HG03520 (cell line): ENCODE data around the gene RDH13.
A peak's percentile ranks its signal among the peaks of the same experiment; 100 is the strongest.
"Not testable (repeated sequence)": the region's sequence is repeated elsewhere in the genome, so short reads cannot be mapped to it uniquely, and the experiment has no call there.

Experiments
- ATAC-seq: cut with Tn5 transposase; IDR thresholded peaks from one replicate; pipeline ENCODE4 v1.9.1; 2021; ENCODE audit warnings: mild to moderate bottlenecking, moderate library complexity; ENCODE audit not compliant: unreplicated experiment

RDH13 gene, protein sequence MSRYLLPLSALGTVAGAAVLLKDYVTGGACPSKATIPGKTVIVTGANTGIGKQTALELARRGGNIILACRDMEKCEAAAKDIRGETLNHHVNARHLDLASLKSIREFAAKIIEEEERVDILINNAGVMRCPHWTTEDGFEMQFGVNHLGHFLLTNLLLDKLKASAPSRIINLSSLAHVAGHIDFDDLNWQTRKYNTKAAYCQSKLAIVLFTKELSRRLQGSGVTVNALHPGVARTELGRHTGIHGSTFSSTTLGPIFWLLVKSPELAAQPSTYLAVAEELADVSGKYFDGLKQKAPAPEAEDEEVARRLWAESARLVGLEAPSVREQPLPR

GRCh38 chr19:55062735-55063491, at the start of gene RDH13:
Gene RDH13, minus strand, starts transcription at chr19:55063148. Its CDS starts 116 bp downstream, at chr19:55063032.
- ATAC-seq: peak; percentile 86

GRCh38 chr19:55112246-55112776, 49.4 kb upstream of the RDH13 start:
- ATAC-seq: no peak

DNA sequence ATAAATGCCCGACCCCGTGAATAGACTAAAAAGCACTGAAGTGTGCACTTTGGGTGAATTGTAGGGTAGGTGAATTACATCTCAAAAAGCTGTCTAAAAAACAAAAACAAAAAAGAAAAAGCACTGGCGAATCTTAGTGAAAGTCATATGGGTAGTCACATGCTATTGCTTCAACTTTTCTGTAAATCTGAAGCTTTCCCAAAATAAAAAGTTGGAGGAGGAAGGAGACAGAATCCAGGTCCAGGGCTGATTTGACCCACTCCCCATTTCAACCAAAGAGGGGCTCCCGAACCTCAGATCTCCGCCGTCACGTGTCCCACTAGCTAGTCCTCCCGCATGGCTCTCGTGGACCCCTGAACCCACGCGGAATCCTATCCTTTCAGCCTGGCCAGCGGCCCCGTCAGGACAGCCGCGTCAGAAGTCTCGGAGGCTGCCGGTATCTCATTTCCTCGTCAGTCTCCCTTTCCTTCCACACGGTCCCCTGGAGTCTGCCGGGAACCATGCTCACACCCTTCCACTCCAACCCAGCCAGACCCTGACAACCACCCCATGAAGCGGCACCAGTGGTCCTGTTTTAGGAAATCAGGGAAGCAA, 48.4 kb upstream of the RDH13 start:
- ATAC-seq: no peak

GRCh38 chr19:55109527-55110291, 46.8 kb upstream of the RDH13 start:
- no peak for ATAC-seq

GRCh38 chr19:55107252-55107651, 44.3 kb upstream of the RDH13 start:
- not testable (repeated sequence) for ATAC-seq

DNA sequence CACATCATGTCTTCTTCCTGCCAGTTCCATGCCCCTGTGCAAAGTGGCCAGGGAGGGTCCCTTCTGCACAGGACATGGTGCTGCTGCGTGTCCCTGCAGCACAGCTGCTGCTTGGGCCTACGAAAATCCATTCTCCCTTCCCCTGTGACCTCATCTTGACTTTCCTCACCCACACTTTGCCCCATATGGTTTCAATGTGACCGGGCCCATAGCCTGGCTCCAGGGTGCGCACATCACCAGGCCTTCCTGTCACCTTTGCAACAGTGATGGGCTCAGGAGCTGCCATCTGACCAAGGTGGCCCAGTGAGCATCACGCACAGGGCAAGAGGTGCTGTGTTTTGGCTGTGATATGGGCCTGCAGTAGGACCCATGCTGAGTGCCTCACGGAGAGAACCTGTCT, 43.6 kb upstream of the RDH13 start:
- no peak for ATAC-seq

- ATAC-seq: no peak
Measured at GRCh38 chr19:55105237-55105636, 42.3 kb upstream of the RDH13 start.

GRCh38 chr19:55103190-55103589, 40.2 kb upstream of the RDH13 start:
- no peak for ATAC-seq

DNA sequence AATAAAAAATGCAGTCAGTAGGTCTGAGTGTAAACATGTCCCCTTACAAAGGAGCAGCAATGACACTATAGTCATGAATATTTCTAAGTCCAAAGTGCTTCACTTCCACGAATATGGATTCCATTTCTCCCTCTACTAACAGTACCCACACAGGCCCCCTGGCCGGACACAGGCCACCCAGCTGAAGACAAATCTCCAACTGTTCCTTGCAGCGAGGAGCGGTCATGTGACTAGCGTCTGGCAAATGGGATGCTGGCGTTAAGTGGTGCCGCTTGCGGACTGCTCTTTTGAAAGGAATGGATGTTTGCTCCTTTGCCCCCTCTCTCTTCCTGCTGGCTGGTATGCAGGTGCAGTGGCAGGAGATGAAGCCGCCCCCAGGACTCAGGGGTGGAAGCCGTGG, 38.3 kb upstream of the RDH13 start:
- no peak for ATAC-seq

DNA sequence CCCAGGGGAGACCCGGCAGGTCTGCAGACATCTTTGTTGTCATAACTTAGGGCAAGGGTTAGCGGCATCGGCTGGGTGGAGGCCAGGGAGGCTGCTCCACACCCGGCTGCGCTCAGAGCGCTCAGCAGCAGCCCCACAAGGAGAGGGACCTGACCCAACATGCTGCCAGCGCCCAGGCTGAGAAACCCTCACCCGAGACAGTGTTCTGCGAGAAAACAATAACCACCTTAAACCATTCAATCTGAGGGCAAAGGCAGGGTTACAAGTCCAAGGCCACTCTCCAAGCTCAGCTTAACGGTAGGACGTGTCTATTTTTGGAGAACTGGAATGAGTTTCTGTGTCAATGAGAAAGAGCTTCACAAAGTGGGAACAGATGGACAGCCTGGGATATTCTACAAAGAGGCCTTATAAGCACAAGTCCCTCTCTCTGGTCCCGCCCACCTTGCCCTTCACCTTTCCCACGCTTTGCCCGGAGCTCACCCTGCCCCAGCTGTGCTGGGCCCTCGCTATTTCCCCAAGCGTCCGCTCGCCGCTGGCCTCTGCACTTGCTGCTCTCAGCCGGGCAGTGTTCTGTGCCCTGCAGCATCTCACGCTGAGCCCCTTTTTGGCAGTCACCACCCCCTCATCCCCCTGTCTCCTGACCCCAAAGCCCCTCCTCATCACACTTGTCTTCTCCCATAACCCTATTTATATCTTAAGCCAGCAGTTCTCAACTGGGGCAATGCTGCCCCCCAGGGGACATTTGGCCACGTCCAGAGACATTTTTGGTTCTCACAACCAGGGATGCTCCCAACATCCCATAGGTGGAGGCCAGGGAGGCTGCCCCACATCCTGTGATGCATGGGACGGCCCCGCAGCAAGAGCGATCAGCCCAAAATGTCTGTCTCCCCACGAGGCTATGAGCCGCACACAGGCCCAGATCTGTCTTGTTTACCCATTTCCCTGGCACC, 36.9 kb upstream of the RDH13 start:
- no peak for ATAC-seq

- no peak for ATAC-seq
Measured at GRCh38 chr19:55098716-55099556, 36.0 kb upstream of the RDH13 start.

GRCh38 chr19:55097864-55098715, 35.1 kb upstream of the RDH13 start:
- no peak for ATAC-seq

GRCh38 chr19:55096061-55096701, 33.2 kb upstream of the RDH13 start:
- ATAC-seq: no peak

DNA sequence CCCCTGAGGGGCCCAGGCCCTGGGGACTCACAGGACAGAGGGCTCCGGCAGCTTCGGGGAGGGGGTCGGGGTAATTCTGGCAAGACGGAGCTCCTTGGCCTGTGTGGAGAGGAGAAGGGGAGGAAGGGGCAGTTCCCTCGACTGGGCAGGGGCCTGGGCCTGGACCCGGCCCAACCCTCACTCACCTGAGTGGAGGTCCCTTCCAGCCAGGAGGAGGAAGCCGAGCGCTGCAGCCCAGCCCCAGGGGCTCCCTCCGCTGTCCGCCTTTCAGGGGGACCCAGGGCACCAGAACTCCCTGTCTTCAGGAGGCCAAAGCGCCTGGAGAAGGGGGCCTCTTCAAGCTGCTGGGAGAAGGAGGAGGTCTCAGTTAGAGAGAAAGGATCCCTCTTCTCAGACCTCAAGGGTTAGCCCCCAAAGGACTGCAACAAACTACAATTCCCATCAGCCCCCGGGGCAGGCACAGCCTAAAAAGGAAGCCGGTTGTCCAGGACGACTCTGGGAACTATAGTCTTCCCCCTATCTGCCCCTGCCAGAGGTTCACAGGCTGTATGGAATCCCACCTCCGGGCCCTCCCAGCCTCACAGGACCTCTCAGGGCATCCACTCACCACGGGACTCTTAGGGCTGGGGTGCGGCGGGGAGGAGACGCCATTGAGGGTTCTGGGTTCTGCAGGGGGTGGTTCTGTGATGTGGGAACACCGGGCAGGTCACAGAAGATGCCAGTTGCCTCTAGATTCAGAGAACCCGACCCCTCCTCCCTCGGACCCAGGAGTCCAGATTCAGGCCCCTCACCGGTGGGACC, 32.5 kb upstream of the RDH13 start:
- no peak for ATAC-seq

GRCh38 chr19:55094456-55095259, 31.7 kb upstream of the RDH13 start:
- ATAC-seq: no peak
